Omental fat pad (tissue), 4 donors: ENCODE measurements around the gene NAV2. TPM values are rescaled to one million over a fixed set of nuclear protein-coding genes. Genes with fewer than 3 reads are reported as not detected.

Source experiments
- ATAC-seq: fragments of 150-250 bp; one replicate; pipeline ENCODE4 v1.9.1; 2016; ENCODE audit warnings: mild to moderate bottlenecking, moderate library complexity; ENCODE audit not compliant: low FRiP score
- DNase-seq: peaks from one replicate; pipeline ENCODE4 v3.0.0-alpha.2; 2019; ENCODE audit warnings: low spot score
- CTCF ChIP-seq, 3 donors: fragments of 450-650 bp; IDR thresholded peaks; one replicate each; pipeline ENCODE4 v1.5.1; 2016 to 2017; ENCODE audit warnings: antibody characterized with exemption in 3 of 3, mild to moderate bottlenecking in 3 of 3, moderate library complexity in 2 of 3
- total RNA-seq, 4 donors: library from RNA; depleted of rRNA; stranded (reverse); fragments of >200 nt; gene quantifications; one replicate each; pipeline ENCODE4 v1.1.0, GENCODE V29; 2016

The NAV2 gene
- total RNA-seq, 4 donors from 2014 or later, result 6.3 to 41.6 (median 13.0) TPM

DNA sequence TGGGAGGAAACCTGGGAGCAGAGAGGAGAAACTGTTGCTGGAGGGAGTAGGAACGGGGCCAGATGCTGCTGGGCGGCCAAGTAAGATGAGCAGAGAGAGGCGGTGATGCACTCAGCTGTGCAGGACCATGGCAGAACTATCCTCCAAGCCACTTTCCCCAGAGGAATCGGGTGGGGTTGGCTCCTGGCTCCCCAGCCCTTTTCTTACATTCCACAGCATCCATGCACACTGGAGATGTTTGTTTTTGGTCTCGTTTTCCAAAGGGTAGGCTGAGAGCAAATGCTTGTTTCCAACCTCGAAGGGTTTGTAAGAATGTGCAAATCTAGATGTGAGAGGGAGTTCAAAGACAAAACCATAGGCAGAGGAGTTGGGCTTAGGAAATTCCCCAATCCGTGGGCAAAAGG, 374.5 kb downstream of the NAV2 start:
- DNase-seq (no peak), ATAC-seq (peak; percentile 50)
- TF ChIP-seq CTCF (IDR thresholded peaks at IDR 0.05), result no peak

DNA sequence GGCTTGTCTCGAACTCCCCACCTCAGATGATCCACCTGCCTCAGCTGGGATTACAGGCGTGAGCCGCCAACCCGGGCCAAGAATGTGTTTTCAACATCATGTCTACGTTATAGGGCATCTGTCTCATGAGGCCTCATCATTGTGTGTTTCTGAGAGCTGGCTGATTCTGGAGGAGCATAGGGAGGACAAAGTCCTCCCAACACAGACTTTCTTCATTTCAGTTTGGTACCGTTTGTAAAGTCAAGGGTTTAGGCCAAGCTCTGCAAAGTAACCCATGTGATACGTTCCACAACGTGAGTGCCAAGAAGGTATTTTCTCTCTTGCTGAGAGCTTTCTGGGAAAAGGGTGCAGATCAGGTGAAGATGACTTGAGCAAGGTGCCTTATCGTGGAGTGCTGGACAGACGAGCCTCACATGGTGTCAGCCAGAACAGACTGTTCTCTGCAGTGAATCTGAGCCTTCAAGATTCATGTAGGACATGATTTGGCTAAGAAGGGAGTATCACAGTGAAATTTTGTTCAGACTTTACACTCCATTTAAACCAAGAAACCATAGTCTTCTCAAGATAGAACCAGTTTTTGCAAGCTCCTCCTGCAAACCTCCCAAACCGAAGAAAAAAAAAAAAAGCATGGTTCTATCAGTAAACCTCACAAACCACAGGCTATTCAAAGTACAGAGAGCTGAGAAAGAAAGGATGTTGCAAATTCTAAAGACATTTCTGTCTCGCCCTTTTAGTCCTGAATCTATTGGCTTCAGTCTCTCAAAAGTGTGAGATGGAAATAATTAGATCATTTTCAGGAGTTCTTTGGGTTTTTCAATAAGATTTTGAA, 376.0 kb downstream of the NAV2 start:
- TF ChIP-seq CTCF (IDR thresholded peaks at IDR 0.05), result no peak
- ATAC-seq (no peak), DNase-seq (no peak)

DNA sequence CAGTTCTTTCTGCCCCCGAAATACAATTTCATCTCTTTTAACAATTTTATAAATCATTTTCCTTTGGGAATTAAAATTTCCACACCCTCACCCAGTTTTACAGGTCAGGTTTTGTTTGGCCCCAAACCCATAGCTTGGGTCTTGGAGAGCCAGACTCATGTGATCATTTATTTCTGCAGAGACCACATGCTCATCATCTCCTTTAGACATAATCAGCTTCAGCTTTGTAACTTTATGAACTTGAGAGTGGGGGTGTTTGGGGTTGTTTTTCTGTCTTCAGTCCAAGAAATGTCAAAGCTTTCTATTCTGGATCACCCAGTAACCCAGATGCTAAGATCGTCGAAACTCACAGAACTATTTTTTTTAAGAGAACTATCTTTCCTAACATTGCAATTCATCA, 376.7 kb downstream of the NAV2 start:
- no peak for TF ChIP-seq CTCF (IDR thresholded peaks at IDR 0.05)
- no peak for ATAC-seq

GRCh38 chr11:20089796-20090653, 377.4 kb downstream of the NAV2 start:
- TF ChIP-seq CTCF (IDR thresholded peaks at IDR 0.05), result no peak
- no peak for DNase-seq
- no peak for ATAC-seq

More for the DNA sequence above, 376.7 kb downstream of the NAV2 start:
- no peak for DNase-seq

- TF ChIP-seq CTCF (IDR thresholded peaks at IDR 0.05), result no peak
- ATAC-seq, result no peak
- no peak for DNase-seq
Observed at GRCh38 chr11:20090654-20091374, 378.2 kb downstream of the NAV2 start.

DNA sequence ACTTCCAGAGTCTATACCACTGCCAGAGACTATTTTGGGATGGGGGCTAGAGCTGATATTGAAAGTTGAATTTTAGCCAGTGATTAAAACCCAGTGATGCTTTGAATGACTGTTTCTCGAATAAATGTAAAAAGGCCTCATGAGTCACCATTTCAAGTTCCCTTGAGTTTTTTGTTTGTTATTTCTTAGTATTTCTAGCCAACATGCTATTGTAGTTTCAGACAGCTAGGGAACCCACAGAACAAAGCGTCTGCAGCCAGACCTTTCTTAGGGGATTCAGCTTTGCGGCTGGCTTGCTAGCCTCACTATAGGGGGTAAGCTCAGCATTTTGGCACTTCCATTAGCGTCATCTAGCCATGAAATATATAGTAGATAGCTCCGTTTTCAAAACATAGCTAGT, 381.1 kb downstream of the NAV2 start:
- no peak for TF ChIP-seq CTCF (IDR thresholded peaks at IDR 0.05)
- ATAC-seq (no peak), DNase-seq (no peak)
